ENCODE data around the gene TNFRSF17.

Gene TNFRSF17

DNA sequence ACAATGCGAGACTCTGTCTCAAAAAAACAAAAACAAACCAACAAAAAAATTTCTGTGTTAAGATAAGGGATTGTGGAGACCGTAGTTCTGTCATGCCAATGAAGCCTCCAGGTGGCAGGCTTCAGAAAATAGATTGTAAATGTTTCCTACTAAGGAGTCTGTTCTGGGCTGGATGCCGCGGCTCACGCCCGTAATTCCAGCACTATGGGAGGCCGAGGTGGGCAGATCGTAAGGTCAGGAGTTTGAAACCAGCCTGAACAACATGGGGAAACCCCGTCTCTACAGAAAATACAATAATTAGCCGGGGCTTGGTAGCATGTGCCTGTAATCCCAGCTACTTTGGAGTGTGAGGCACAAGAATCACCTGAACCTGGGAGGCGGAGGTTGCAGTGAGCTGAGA is 7.1 kb downstream of the TNFRSF17 start:
- no peak for DNase-seq (ENCODE audit: low read depth)

- no peak for DNase-seq (ENCODE audit: low read depth)
Observed at GRCh38 chr16:11973070-11973469, 8.1 kb downstream of the TNFRSF17 start.

GRCh38 chr16:11976850-11977375 is 11.9 kb downstream of the TNFRSF17 start:
- DNase-seq (ENCODE audit: low read depth) = no peak

DNA sequence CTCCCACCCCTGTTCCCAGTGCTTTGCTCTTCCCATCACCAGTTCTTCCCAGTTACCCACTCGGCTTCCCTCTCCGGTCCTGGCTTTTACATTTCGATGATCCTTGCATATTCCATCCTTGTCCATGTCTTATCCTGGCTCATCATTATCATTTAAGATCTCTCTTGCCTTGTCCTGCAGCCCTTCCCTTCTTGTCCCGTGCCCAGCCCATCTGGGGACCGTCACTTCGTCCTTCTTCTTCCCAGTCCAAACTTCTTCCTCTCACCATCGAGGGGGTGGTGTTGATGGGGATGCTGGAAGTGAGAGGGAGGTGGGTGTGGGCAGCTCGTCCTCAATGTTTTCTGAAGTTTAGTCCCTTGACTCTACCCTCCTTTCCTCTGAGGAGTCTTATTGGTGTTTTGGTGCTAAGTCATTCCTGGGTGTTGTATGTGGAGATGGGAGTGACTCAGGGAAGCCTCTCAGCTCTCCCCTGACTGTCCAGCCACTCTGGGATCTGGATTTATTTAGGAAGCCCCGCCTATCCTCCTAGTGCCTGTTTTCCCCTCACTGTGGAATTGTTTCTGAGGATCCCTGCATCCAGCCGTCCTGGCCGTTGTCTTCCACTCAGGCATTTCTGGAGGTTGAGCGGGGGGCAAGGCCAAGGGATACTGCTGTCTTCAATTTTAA is 12.5 kb downstream of the TNFRSF17 start:
- DNase-seq (ENCODE audit: low read depth) = no peak

DNA sequence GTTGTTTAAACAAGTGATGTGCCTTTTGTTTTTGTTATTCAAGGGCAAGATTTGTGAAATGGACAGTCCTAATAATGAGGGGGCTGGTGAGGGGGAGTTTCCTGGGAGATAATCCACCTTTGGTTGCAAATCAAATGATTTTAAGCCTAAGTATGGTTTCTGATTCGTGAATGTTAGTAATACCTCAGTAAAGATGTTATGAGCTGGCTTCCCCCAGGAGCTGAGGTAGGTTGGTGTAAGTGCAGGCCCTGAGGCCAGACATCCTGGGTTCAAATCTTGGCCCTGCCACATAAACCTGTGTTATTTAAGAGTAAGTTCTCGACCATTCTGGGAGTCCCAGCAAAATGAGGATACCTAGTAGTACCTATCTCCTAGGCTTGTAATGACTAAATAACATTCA is 13.1 kb downstream of the TNFRSF17 start:
- DNase-seq (ENCODE audit: low read depth) = no peak

GRCh38 chr16:11979013-11979672 is 14.1 kb downstream of the TNFRSF17 start:
- DNase-seq (ENCODE audit: low read depth) = no peak

DNA sequence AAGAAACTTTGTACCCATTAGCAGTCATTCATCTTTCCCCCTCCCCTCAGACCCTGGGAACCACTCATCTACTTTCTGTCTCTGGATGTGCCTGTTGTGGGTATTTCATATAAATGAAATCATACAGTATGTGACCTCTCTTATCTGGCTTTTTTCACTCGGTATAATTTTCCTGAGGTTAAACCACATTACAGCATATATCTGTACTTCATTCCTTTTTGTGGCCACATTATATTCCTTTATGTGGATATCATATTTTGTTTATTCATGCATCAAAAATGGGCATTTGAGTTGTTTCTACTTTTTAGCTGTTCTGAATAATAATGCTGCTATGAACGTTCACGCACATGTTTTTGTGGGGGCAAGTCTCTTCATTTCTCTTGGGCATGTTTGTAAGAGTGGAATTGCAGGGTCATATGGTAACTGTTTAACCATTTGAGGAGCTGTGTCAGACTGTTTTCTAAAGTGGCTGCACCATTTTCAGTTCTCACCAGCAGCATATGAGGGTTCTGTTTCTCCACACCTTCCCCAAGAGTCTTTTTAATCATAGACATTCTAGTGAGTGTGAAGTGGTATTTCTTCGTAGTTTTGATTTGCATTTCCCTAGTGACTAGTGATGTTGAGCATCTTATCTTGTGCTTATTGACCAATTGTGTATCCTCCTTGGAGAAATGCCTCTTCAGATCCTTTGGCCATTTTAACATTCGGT is 15.3 kb downstream of the TNFRSF17 start:
- no peak for DNase-seq (ENCODE audit: low read depth)

GRCh38 chr16:11985250-11985649 is 20.2 kb downstream of the TNFRSF17 start:
- no peak for DNase-seq (ENCODE audit: low read depth)

DNA sequence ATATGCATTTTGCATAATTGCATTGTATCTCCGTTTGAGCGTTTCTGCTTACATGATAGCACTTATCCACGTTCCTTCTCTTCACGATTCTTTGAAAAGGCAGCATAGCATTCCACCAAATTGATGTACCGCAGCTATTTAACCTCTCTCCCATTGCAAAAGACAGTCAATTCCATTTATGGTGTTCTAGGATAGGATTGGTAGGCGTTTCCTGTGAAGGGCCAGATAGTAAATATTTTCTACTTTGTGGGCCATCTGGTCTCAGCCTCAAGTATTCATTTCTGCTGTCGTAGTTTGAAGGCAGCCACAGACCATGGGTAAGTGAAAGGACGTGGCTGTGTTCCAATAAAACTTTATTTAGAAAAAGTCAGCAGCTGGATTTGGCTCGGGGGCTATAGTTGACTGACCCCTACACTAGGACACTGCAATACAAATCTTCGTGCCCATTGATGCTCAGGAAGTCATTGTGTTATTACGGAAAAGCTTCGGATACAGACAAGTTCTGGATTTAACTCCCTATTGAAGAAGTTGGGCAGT is 21.6 kb downstream of the TNFRSF17 start:
- no peak for DNase-seq (ENCODE audit: low read depth)

- DNase-seq (ENCODE audit: low read depth) = no peak
Observed at GRCh38 chr16:11988258-11988978, 23.4 kb downstream of the TNFRSF17 start.

- DNase-seq (ENCODE audit: low read depth) = no peak
Observed at GRCh38 chr16:11990702-11991390, 25.8 kb downstream of the TNFRSF17 start.

DNA sequence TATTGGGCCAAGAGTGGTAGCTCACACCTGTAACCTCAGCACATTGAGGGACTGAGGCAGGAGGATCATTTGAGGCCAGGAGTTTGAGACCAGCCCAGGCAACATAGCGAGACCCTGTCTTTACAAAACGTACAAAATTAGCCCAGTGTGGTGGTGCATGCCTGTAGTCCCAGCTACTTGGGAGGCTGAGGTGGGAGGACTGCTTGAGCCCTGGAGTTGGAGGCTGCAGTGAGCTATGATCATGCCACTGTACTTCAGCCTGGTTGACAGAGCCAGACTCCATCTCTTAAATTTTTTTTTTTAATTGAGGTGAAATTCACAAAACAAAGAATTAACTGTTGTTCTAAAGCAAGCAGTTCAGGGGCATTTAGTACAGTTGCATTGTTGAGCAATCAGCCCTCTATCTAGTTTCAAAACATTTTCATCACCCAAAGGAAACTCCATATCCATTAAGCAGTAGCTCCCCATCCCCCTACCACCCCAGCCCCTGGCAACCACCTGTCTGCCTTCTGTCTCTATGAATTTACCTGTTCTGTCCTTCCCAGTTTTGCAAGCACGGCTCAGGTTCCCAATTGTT is 27.1 kb downstream of the TNFRSF17 start:
- no peak for DNase-seq (ENCODE audit: low read depth)

DNA sequence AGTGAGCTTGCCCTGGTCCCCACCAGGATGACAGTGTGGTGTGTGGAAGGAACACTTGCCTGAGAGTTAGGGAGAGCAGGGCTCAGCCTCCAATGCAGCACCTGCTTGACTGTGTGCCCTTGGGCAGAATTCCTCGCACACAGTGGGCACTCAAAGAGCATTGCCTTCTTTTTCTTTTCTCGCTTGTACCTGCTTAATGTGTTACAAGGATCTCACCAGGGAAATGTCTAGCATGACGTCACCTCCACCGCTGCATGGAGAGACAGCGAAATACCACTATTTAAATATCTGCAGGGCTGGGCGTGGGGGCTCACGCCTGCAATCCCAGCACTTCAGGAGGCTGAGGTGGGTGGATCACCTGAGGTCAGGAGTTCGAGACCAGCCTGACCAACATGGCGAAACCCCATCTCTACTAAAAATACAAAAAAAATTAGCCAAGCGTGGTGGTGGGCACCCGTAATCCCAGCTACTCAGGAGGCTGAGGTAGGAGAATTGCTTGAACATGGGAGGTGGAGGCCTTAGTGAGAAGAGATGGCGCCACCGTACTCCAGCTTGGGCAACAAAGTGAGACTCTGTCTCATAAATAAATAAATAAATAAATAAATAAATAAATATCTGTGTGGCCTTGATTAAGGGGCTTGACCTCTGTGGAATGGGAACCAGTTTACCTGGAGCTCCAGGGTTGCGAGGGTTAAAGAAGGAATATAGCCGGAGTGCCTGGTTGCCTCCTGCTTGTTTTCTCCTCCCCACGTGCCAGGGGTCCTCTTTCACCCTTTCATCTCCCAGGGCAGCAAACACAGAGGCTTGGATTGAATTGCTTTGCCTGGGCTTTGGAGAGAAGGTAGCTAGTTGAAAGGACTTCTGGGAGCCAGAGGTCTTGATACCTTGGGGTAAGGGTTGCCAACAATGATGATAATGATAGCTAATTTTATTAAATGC is 27.8 kb downstream of the TNFRSF17 start:
- DNase-seq (ENCODE audit: low read depth) = no peak

DNA sequence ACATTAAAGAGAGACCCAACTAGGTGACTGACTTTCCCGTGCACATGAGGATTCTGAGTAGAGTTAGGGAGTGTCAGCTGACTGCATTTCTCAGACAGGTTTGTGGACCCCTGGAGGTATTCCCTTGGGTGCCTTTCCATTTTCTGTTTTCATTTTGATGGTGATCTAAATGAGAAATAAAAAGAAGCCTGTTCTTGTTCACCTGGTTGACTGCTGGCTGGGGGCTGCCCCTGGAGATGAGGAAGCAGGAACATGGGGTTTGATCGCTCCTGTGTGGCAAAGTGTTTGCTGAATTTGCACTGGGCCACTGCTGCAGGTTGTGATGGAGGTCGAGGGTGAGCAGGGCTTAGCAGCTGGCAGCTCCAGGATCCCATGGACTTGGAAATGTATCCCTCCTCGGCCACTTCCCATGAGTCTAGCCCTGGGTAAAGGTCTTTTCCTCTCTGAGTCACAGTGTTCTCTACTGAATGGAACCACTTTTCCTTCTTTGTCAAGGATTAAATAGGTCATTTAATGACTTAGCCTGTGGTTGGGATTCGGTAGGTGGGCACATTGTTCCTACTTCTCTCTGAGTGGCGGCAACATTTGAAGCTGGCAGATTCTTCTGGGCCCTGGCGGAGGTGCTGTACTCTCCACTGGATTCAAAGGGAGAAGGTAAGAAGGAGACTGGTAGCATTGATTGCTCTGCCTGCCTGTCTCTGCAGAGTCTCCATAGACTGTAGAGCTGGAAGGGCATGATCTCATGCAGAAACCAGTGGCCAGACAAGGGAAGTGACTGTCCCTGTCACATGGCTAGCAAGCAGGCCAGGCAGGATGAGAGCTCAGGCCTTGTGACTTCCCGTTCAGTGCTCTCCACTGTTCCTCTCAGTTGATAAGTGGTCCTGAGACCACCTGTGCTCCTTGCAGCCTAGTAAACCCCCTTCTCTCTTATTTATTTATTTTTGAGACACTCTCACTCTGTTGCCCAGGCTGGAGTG is 29.4 kb downstream of the TNFRSF17 start:
- no peak for DNase-seq (ENCODE audit: low read depth)

GRCh38 chr16:11996433-11997330 is 31.7 kb downstream of the TNFRSF17 start:
- no peak for DNase-seq (ENCODE audit: low read depth)

DNA sequence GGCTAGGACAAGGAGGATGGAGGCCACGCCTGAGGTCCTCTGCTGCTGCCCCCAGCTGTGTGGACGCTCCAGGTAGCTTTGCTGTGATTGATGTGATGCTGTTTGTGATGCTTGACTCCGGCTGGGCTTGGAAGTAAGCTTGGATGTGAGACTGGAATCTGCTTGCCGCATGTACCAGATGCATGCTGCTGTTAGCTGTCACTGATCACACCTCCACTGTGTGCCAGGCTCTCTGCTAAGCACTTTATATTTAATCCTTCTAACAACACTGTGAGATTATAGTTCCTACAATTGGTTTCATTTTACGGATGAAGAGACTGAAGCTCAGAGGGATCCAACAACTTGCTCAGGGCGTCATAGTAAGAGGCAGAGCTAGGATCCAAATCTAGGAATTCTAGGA is 35.0 kb downstream of the TNFRSF17 start:
- no peak for DNase-seq (ENCODE audit: low read depth)

GRCh38 chr16:12002447-12003006 is 37.5 kb downstream of the TNFRSF17 start:
- no peak for DNase-seq (ENCODE audit: low read depth)

All from stimulated activated CD4-positive, alpha-beta T cell treated with anti-CD3 and anti-CD28 coated beads, Interleukin-2, amount 100 ng/mL, for 4 hours (primary cell).